Measurements from ENCODE around the gene CDH23.

Gene CDH23

GRCh38 chr10:71424496-71425194 lies 27.9 kb downstream of the CDH23 start:
- no peaks in the 10 kb centered on the region for H3K36me3 ChIP-seq (replicated peaks; ENCODE audit: insufficient read depth, low read length)
- no peak overlapping the region for H3K4me3 ChIP-seq (ENCODE audit: low read length)
- no peaks in the 10 kb centered on the region for H3K9me3 ChIP-seq (replicated peaks; ENCODE audit: insufficient read depth, low read length)
- H3K79me2 ChIP-seq (ENCODE audit: low read length) = no peaks in the 10 kb centered on the region
- H3K4me1 ChIP-seq (ENCODE audit: low read length) = no peaks in the 10 kb centered on the region
- H3F3A ChIP-seq (ENCODE audit: insufficient read depth, low read length) = no peaks in the 10 kb centered on the region
- H3K9me2 ChIP-seq (replicated peaks; ENCODE audit: insufficient read depth, low read length) = no peaks in the 10 kb centered on the region
- H3K4me2 ChIP-seq (ENCODE audit: low read depth, low read length) = no peak overlapping the region
- no peak overlapping the region for H2AFZ ChIP-seq (ENCODE audit: low read length)
- H3K9ac ChIP-seq (ENCODE audit: low read length) = no peak overlapping the region
- DNase-seq = no peak
- no peaks in the 10 kb centered on the region for H4K20me1 ChIP-seq (ENCODE audit: insufficient read depth, low read length)
- TF ChIP-seq EZH2 (optimal IDR thresholded peaks at IDR 0.05; ENCODE audit: low read depth, low read length) (no peak), CTCF (IDR thresholded peaks at IDR 0.05; ENCODE audit: low read length) (no peak), EZH2phosphoT487 (IDR thresholded peaks at IDR 0.05; ENCODE audit: low read length) (no peak)
- no peaks in the 10 kb centered on the region; the same call in 1 of the 2 replicates for H3K27me3 ChIP-seq (replicated peaks; ENCODE audit: insufficient read depth, low read length)
- H3K27ac ChIP-seq (ENCODE audit: low read length) = no peak overlapping the region

GRCh38 chr10:71426058-71426605 lies 29.4 kb downstream of the CDH23 start:
- Histone ChIP-seq H3K4me3 (ENCODE audit: low read length) (no peak overlapping the region), H3K27me3 (replicated peaks; ENCODE audit: insufficient read depth, low read length) (no peaks in the 10 kb centered on the region; the same call in 1 of the 2 replicates), H3F3A (ENCODE audit: insufficient read depth, low read length) (no peaks in the 10 kb centered on the region), H3K79me2 (ENCODE audit: low read length) (no peaks in the 10 kb centered on the region), H2AFZ (ENCODE audit: low read length) (no peak overlapping the region), H3K36me3 (replicated peaks; ENCODE audit: insufficient read depth, low read length) (no peaks in the 10 kb centered on the region), H3K9ac (ENCODE audit: low read length) (no peak overlapping the region), H3K27ac (ENCODE audit: low read length) (no peak overlapping the region), H4K20me1 (ENCODE audit: insufficient read depth, low read length) (no peaks in the 10 kb centered on the region), H3K4me2 (ENCODE audit: low read depth, low read length) (no peak overlapping the region), H3K4me1 (ENCODE audit: low read length) (no peaks in the 10 kb centered on the region), H3K9me2 (replicated peaks; ENCODE audit: insufficient read depth, low read length) (no peaks in the 10 kb centered on the region), H3K9me3 (replicated peaks; ENCODE audit: insufficient read depth, low read length) (no peaks in the 10 kb centered on the region)
- TF ChIP-seq EZH2 (optimal IDR thresholded peaks at IDR 0.05; ENCODE audit: low read depth, low read length) (no peak), EZH2phosphoT487 (IDR thresholded peaks at IDR 0.05; ENCODE audit: low read length) (no peak), CTCF (IDR thresholded peaks at IDR 0.05; ENCODE audit: low read length) (no peak)
- DNase-seq = no peak

- Histone ChIP-seq H3K27ac (ENCODE audit: low read length) (no peak overlapping the region), H2AFZ (ENCODE audit: low read length) (no peak overlapping the region), H3K4me2 (ENCODE audit: low read depth, low read length) (no peak overlapping the region), H3K79me2 (ENCODE audit: low read length) (no peaks in the 10 kb centered on the region), H3K9me3 (replicated peaks; ENCODE audit: insufficient read depth, low read length) (no peaks in the 10 kb centered on the region), H3F3A (ENCODE audit: insufficient read depth, low read length) (no peaks in the 10 kb centered on the region), H3K9ac (ENCODE audit: low read length) (no peak overlapping the region), H3K4me3 (ENCODE audit: low read length) (no peak overlapping the region), H3K4me1 (ENCODE audit: low read length) (no peaks in the 10 kb centered on the region), H3K36me3 (replicated peaks; ENCODE audit: insufficient read depth, low read length) (no peaks in the 10 kb centered on the region), H3K9me2 (replicated peaks; ENCODE audit: insufficient read depth, low read length) (no peaks in the 10 kb centered on the region), H3K27me3 (replicated peaks; ENCODE audit: insufficient read depth, low read length) (no peaks in the 10 kb centered on the region; the same call in 1 of the 2 replicates), H4K20me1 (ENCODE audit: insufficient read depth, low read length) (no peaks in the 10 kb centered on the region)
- DNase-seq = no peak
- TF ChIP-seq CTCF (IDR thresholded peaks at IDR 0.05; ENCODE audit: low read length) (no peak), EZH2phosphoT487 (IDR thresholded peaks at IDR 0.05; ENCODE audit: low read length) (no peak), EZH2 (optimal IDR thresholded peaks at IDR 0.05; ENCODE audit: low read depth, low read length) (no peak)
Measured at GRCh38 chr10:71427246-71427645, 30.5 kb downstream of the CDH23 start.

Measured in MM.1S (cell line).